NT2/D1 (cell line): ENCODE results near the gene SLC35F3.

ENCODE experiments used
- SUZ12 ChIP-seq: IDR thresholded peaks from 2 replicates; pipeline ENCODE4 v1.6.1; 2011; ENCODE audit not compliant: insufficient read length, insufficient read depth; ENCODE audit errors: extremely low read depth
- ZNF274 ChIP-seq: IDR thresholded peaks from 2 replicates; pipeline ENCODE4 v1.6.1; 2011; ENCODE audit warnings: mild to moderate bottlenecking, low read depth, low read length

GRCh38 chr1:234369784-234370183 is 465.3 kb downstream of the SLC35F3 start:
- TF ChIP-seq ZNF274 = no peak
- no peak for TF ChIP-seq SUZ12
